SK-N-MC (cell line): ENCODE measurements around the gene GULP1.

Experiments used
- DNase-seq: peaks from one replicate; pipeline ENCODE4 v3.0.0-alpha.2; 2011; ENCODE audit warnings: low read depth, low spot score
- H3K27ac ChIP-seq: fragments of 200-600 bp; sonication (generic); 2 replicates; pipeline ENCODE4 v1.5.1; 2016; ENCODE audit warnings: mixed run types
- H3K36me3 ChIP-seq: fragments of 200-600 bp; sonication (generic); 2 replicates; pipeline ENCODE4 v1.6.1; 2017; ENCODE audit warnings: antibody characterized with exemption, low read length, mixed read lengths; ENCODE audit not compliant: insufficient read depth
- H3K4me3 ChIP-seq: fragments of 200-600 bp; sonication (generic); 2 replicates; pipeline ENCODE4 v1.5.1; 2016
- H3K9ac ChIP-seq: fragments of 200-600 bp; sonication (generic); 2 replicates; pipeline ENCODE4 v1.8.0; 2017; ENCODE audit warnings: mixed run types, mixed read lengths; ENCODE audit not compliant: insufficient read length
- H3K9me3 ChIP-seq: fragments of 200-600 bp; sonication (generic); 2 replicates; pipeline ENCODE4 v1.6.1; 2017; ENCODE audit warnings: low read depth, mild to moderate bottlenecking, antibody characterized with exemption, low read length, moderate library complexity, mixed read lengths
- EZH2 ChIP-seq: fragments of 200-600 bp; sonication (generic); IDR thresholded peaks from one replicate; pipeline ENCODE4 v1.6.1; 2017; ENCODE audit warnings: antibody characterized with exemption
- FOXP2 ChIP-seq: optimal IDR thresholded peaks from 2 replicates; pipeline ENCODE3; 2011; ENCODE audit warnings: mild to moderate bottlenecking, moderate library complexity; ENCODE audit not compliant: insufficient read depth; ENCODE audit errors: extremely low read length, control extremely low read depth
- POLR2AphosphoS5 ChIP-seq: IDR thresholded peaks from 2 replicates; pipeline ENCODE4 v1.6.1; 2012; ENCODE audit warnings: mild to moderate bottlenecking, low read depth, low read length, borderline replicate concordance

GULP1 gene, protein sequence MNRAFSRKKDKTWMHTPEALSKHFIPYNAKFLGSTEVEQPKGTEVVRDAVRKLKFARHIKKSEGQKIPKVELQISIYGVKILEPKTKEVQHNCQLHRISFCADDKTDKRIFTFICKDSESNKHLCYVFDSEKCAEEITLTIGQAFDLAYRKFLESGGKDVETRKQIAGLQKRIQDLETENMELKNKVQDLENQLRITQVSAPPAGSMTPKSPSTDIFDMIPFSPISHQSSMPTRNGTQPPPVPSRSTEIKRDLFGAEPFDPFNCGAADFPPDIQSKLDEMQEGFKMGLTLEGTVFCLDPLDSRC

DNA sequence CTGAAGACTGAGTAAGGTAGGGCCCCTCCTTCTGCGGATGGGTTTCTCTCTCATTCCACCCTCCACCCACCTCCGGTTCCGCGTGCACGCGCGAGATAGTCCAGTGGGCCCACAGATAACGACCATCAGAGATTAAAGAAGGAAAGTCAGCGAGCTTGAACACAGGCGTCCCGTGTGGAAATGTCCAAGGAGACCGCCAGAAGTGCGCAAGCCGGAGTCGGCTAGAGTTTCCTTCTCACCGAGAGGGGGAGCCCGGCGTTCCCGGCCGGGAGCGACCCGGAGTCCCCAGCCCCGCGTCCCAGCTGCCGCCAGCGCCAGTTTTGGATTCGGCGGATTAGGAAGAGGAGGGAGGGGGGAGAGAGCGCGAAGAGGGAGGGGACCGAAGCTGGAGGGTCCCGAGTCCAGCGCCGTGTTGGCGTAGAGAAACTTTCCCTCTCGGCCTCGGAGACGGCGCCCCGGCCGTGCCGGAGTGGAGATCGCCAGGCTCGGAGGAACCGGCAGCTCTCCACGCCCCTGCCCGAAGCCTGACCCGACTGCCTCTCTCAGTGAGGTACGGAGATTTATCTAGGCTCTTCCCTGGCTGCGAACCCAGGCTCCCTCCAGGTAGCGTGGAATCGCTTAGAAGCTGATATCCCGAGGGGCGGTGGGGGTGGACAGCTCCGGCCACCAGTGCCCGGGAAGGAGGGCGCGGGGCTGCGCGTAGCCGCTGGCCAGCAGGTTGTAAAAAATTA is at the start of gene GULP1:
TSS of gene GULP1 (plus strand) at position 258 of the 731 bp plus-strand sequence. CDS start 185,829 bp downstream, outside the sequence.
- no peak for DNase-seq
- no peak within 1 kb of the TSS for H3K27ac ChIP-seq
- peak within 1 kb of the TSS; percentile 80 for H3K4me3 ChIP-seq
- no peaks in the 10 kb centered on the region for H3K9me3 ChIP-seq
- no peaks in the 10 kb centered on the region for H3K36me3 ChIP-seq
- TF ChIP-seq EZH2 (no peak), POLR2AphosphoS5 (no peak), FOXP2 (no peak)
- H3K9ac ChIP-seq: peak within 1 kb of the TSS; percentile 70

DNA sequence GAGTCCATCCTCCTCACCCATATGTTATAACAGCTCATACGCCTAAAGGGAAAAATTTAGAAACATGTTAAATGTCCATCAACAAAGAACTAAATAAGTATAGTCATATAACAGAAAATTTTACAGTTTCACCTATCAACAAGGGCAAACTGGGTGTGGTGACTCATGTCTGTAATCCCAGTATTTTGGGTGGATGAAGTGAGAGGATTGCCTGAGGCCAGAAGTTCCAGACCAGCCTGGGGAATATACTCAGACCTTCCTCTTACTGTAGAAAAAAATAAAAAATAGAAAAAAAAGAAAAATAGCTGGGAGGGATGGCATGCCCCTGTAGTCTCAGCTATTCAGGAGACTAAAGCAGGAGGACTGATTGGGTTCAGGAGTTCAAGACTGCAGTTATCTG is 48.3 kb upstream of the GULP1 start:
- Histone ChIP-seq H3K9me3 (no peaks in the 10 kb centered on the region), H3K27ac (no peak overlapping the region), H3K9ac (no peak overlapping the region), H3K4me3 (no peak overlapping the region), H3K36me3 (no peaks in the 10 kb centered on the region)
- TF ChIP-seq POLR2AphosphoS5 (no peak), FOXP2 (no peak), EZH2 (no peak)
- DNase-seq: no peak

DNA sequence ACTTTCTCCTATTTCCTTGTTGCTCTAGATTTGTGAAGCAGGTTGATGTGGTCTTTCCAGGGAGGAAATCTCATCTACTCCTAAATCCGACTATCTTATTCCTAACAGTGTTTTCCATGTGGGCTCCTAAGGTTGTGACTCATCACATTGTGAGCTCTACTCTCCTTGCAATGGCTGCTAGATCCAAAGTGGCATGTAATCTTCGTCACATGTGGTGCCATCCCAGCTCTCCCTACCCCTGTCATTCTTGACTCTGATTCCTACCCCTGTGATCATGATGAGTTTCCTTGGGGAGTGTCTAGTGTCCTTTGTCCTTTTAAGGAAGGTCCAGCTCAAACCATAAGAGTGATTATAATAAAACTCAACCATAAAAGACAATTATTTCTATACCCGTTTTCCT is 47.3 kb upstream of the GULP1 start:
- H3K36me3 ChIP-seq: no peaks in the 10 kb centered on the region
- no peak overlapping the region for H3K9ac ChIP-seq
- no peak overlapping the region for H3K27ac ChIP-seq
- no peaks in the 10 kb centered on the region for H3K9me3 ChIP-seq
- TF ChIP-seq FOXP2 (no peak), EZH2 (no peak), POLR2AphosphoS5 (no peak)
- H3K4me3 ChIP-seq: no peak overlapping the region
- no peak for DNase-seq

- TF ChIP-seq POLR2AphosphoS5: no peak
- no peak for TF ChIP-seq FOXP2
- no peak for TF ChIP-seq EZH2
- no peak for DNase-seq
- H3K4me3 ChIP-seq: no peak overlapping the region
These were observed 46.4 kb upstream of the GULP1 start for GRCh38 chr2:188245230-188245629.

GRCh38 chr2:188248513-188248912 is 43.2 kb upstream of the GULP1 start:
- Histone ChIP-seq H3K4me3 (no peak overlapping the region), H3K9me3 (no peaks in the 10 kb centered on the region), H3K27ac (no peak overlapping the region), H3K36me3 (no peaks in the 10 kb centered on the region), H3K9ac (no peak overlapping the region)
- no peak for TF ChIP-seq EZH2
- DNase-seq: no peak

More at GRCh38 chr2:188245230-188245629, 46.4 kb upstream of the GULP1 start:
- Histone ChIP-seq H3K36me3 (no peaks in the 10 kb centered on the region), H3K27ac (no peak overlapping the region), H3K9me3 (no peaks in the 10 kb centered on the region), H3K9ac (no peak overlapping the region)

DNA sequence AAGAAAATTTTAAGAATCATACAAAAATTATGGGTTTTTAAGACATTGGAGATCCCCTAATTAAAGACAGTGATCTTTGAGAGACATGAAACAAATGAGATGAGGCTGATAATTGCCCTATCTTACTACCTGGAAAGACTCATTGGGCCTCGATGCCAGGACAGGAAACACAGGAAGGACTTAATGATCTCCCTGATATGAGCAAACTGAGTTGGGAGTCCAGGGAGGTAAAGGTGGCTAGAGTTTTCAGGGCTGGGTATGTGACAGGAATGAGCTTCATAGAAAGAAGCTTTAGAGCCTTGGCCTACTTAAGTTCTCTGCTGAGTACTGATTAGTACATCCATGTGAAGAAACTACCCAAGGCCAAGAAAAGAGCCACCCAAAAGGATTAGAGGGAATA is 40.6 kb upstream of the GULP1 start:
- Histone ChIP-seq H3K27ac (no peak overlapping the region), H3K9me3 (no peaks in the 10 kb centered on the region), H3K36me3 (no peaks in the 10 kb centered on the region), H3K4me3 (no peak overlapping the region), H3K9ac (no peak overlapping the region)
- DNase-seq: no peak
- TF ChIP-seq POLR2AphosphoS5 (no peak), EZH2 (no peak), FOXP2 (no peak)

DNA sequence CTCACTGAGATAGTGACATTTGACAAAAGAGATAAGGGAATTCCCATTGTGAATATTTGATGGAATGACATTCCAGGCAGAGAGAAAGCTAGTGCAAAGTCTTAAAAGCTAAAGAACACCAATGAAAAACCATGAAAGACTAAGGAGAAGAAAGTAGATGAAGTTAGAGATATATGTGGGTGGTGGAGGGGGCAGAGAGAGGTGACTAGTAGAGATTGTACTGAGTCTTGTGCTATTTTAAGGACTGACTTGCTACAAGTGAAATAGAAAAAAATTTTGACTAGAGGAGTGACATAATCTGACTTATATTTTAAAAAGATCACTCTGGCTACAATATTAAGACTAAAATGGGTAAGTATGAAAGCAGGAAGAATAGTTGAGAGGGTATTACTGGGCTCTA is 35.3 kb upstream of the GULP1 start:
- no peak overlapping the region for H3K4me3 ChIP-seq
- no peak for DNase-seq
- H3K36me3 ChIP-seq: no peaks in the 10 kb centered on the region
- TF ChIP-seq FOXP2: no peak
- no peak for TF ChIP-seq POLR2AphosphoS5
- TF ChIP-seq EZH2: no peak
- H3K9me3 ChIP-seq: no peaks in the 10 kb centered on the region
- H3K9ac ChIP-seq: no peak overlapping the region
- H3K27ac ChIP-seq: no peak overlapping the region

DNA sequence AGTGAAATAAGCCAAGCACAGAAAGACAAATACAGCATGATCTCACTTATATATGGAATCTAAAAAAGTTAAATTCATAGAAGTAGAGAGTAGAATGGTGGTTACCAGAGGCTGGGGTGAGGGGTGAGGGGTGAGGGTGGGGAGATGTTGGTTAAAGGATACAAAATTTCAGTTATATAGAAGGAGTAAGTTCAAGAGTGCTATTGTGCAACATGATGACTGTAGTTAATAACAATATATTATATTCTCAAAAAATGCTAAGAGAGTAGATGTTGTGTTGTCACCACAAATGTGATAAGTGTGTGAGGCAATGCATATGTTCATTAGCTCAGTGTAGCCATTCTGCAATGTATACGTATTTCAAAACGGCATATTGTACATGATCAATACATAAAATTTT is 26.4 kb upstream of the GULP1 start:
- H3K9me3 ChIP-seq: no peaks in the 10 kb centered on the region
- no peaks in the 10 kb centered on the region for H3K36me3 ChIP-seq
- no peak overlapping the region for H3K27ac ChIP-seq
- H3K4me3 ChIP-seq: no peak overlapping the region
- DNase-seq: no peak
- TF ChIP-seq POLR2AphosphoS5: no peak
- no peak for TF ChIP-seq FOXP2
- TF ChIP-seq EZH2: no peak
- no peak overlapping the region for H3K9ac ChIP-seq
